HG03565 (cell line): ENCODE measurements around the gene ANKRD10.
"Not testable (repeated sequence)": the region's sequence is repeated elsewhere in the genome, so short reads cannot be mapped to it uniquely, and the experiment has no call there.

Experiments used
- ATAC-seq: cut with Tn5 transposase; IDR thresholded peaks from one replicate; pipeline ENCODE4 v1.9.1; 2021; ENCODE audit warnings: mild to moderate bottlenecking, moderate library complexity; ENCODE audit not compliant: unreplicated experiment

The ANKRD10 gene

GRCh38 chr13:110869231-110869804 lies 45.6 kb downstream of the ANKRD10 start:
- ATAC-seq, result no peak

DNA sequence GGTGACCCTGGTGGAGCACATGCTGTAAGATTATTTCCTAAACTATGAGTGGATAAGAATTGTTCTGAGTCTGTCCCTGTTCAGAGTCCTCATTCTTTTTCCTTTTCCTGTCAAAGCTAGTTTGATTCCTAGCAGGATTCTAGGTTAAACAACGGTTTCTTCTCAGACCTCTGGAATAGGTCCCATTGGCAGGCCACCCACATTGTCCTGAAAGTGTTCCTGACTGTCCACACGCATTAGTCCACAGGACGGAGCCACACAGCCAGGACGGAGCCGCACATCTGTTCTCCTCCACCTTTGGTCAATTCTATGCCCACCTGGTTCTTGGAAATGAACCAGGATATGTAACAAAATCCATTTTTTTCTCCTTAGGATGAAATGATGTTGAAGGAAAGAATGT lies 46.1 kb downstream of the ANKRD10 start:
- no peak for ATAC-seq

- ATAC-seq, result no peak
These were observed 47.5 kb downstream of the ANKRD10 start for GRCh38 chr13:110867380-110867779.

- no peak for ATAC-seq
These were observed 48.2 kb downstream of the ANKRD10 start for GRCh38 chr13:110866491-110867170.

- no peak for ATAC-seq
These were observed 51.2 kb downstream of the ANKRD10 start for GRCh38 chr13:110863685-110864084.

DNA sequence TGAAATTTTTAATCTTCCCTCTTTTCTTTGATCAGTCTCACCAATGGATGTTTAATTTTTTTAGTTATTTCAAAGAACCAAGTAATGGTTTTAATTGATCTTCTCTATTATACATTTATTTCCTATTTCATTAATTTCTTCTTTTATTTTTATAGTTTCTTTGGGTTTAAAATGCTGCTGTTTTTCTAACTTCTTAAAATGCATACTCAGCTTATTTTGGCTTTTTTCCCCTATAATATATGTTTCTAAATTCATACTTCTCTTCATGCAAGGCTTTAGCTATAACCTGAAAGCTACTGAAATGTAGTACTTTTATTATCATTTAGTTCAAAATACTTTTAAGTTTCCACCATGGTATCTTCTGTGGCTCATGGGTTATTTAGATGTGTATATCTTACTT lies 53.9 kb downstream of the ANKRD10 start:
- ATAC-seq, result no peak

DNA sequence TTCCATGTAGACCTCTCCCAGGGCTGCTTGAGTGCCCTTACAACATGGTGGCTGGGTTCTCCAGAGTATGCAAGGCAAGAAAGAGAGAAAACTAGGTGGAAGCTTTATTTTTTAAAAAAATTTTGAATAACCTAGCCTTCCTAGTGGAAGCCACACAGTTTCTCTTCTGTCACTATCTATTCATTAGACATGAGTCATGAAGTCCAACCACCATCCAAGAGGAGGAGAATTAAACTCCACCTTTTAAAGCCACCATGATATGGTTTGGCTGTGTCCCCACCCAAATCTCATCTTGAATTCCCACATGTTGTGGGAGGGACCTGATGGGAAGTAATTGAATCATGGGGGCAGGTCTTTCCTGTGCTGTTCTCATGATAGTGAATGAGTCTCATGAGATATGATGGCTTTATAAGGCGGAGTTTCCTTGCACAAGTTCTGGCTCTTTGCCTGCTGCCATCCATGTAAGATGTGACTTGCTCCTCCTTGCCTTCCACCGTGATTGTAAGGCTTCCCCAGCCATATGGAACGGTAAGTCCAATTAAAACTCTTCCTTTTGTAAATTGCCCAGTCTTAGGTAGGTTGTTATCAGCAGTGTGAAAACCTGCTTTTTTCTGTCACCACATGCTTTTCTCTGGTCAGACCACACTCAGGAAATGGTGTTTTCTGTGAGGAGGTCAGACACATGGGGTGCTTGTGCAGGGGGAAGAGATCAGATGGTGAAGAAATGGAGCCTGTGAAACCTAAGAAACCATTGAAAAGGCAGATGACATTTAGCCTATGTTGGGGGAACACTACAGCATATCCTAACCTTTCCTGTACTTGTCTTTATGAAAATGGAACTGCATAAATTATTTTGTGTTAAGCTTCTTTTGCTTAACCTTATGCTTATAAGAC lies 57.7 kb downstream of the ANKRD10 start:
- no peak for ATAC-seq

- no peak for ATAC-seq
These were observed 59.5 kb downstream of the ANKRD10 start for GRCh38 chr13:110855363-110855762.

DNA sequence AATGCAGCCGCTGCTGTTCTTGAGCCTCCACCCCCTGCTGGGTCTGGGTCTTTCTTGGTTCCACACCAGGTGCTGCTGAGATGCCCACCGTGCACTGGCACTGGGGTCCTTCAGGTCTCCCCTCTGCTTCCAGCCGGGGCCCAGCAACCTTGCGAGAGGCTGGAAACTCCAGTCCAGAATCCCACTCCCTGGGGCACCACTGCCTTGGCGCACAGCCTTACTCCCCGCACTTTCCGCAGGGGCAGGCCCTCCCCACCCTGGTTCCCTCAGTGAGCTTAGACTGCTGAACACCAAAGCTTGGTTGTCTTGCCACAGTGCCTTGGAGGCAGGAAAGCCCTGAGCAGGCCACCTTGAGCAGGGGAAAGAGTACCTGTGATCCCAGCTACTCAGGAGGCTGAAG lies 60.0 kb downstream of the ANKRD10 start:
- no peak for ATAC-seq

DNA sequence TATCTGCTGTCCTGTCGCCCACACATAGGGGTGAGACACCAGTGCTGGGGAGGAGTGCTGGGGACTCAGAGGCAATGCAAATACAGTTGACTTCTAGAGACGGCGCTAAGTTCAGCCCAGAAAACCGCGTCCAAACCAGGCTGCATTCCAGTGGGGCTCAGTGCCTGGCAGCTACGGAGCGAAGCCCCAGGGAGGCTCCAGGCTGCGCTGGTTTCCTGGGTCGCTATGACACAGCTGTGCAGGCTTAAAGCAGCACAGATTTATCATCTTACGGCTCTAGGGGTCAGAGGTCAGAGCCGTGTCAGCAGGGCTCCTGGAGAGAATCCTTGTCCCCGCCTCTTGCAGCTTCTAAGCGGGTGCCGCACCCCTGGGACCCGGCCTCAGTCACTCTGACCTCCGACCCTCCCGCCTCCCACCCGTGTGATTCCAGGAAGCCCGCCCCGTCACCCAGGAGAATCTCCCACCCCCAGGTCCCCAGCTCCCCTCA lies 61.6 kb downstream of the ANKRD10 start:
- no peak for ATAC-seq

GRCh38 chr13:110850840-110851239 lies 64.0 kb downstream of the ANKRD10 start:
- ATAC-seq, result no peak

DNA sequence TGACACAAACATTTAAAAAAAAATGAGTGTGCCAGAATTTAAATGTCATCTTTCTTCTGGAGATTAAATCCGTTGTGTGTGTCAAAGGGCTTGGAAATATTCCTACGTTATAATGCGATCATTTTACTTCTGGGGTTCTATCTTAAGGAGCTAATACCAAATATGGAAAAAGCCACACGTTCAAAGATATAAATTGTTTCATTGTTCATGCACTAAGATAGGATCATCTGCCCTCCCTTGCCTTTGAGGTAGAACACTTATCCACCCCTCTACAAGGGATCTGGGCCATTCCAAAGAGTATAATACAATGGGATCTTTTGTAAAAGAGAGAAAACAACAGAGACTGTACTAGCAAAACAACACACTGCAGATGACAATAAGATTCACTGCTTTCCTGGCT lies 64.9 kb downstream of the ANKRD10 start:
- no peak for ATAC-seq

GRCh38 chr13:110845520-110845919 lies 69.3 kb downstream of the ANKRD10 start:
- no peak for ATAC-seq

GRCh38 chr13:110841846-110842245 lies 73.0 kb downstream of the ANKRD10 start:
- ATAC-seq, result no peak

- ATAC-seq, result no peak
These were observed 73.5 kb downstream of the ANKRD10 start for GRCh38 chr13:110841406-110841805.

- no peak for ATAC-seq
These were observed 75.9 kb downstream of the ANKRD10 start for GRCh38 chr13:110838867-110839538.

- ATAC-seq, result no peak
These were observed 76.8 kb downstream of the ANKRD10 start for GRCh38 chr13:110838116-110838515.

DNA sequence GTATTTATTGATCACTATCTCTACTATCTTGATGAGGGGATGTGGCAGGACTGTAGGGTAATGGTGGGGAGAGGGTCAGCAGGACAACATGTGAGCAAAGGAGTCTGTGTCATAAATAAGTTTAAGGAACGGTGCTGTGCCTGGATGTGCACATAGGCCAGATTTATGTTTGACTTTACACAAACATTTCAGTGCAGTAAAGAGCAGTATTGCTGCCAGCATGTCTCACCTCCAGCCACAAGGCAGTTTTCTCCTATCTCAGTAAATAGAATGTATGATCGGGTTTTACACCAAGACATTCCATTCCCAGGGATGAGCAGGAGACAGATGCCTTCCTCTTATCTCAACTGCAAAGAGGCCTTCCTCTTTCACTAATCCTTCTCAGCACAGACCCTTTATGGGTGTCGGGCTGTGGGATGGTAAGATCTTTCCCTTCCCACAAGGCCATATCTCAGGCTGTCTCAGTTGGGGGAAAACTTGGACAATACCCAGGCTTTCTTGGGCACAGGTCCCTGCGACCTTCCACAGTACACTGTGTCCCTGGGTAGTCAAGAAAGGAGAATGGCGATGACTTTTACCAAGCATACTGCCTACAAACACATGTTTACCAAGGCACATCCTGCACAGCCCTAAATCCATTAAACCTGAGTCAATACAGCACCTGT lies 77.3 kb downstream of the ANKRD10 start:
- ATAC-seq, result not testable (repeated sequence)

- no peak for ATAC-seq
These were observed 78.3 kb downstream of the ANKRD10 start for GRCh38 chr13:110836605-110836903.

GRCh38 chr13:110835721-110836604 lies 78.9 kb downstream of the ANKRD10 start:
- no peak for ATAC-seq
